ENCODE data around the gene ARHGEF4.

GRCh38 chr2:130846233-130846632 lies 9.5 kb downstream of the ARHGEF4 start:
- TF ChIP-seq L3MBTL2 (conservative IDR thresholded peaks at IDR 0.05) (no peak), ZNF384 (IDR thresholded peaks at IDR 0.05) (no peak), FOXM1 (IDR thresholded peaks at IDR 0.05; ENCODE audit: borderline replicate concordance) (no peak), HDGF (IDR thresholded peaks at IDR 0.05; ENCODE audit: borderline replicate concordance) (no peak), BHLHE40 (IDR thresholded peaks at IDR 0.05; ENCODE audit: borderline replicate concordance) (no peak), TARDBP (IDR thresholded peaks at IDR 0.05) (no peak), FOXA1 (IDR thresholded peaks at IDR 0.05) (no peak)

All from HEK293T (cell line).